Neural progenitor cell (in vitro differentiated cells): Measurements from ENCODE around the gene SLC22A1. TPM values are rescaled to one million over a fixed set of nuclear protein-coding genes. Genes with fewer than 3 reads are reported as not detected.

ENCODE experiments used
- DNase-seq: peaks from one replicate; pipeline ENCODE4 v3.0.0-alpha.2; 2016; ENCODE audit warnings: low spot score
- H2AFZ ChIP-seq: fragments of 200-600 bp; sonication (generic); replicated peaks from 2 replicates; pipeline ENCODE4 v1.6.1; 2016; ENCODE audit warnings: antibody characterized with exemption
- H3F3A ChIP-seq: fragments of 200-600 bp; sonication (generic); 2 replicates; pipeline ENCODE4 v1.6.1; 2016; ENCODE audit warnings: antibody characterized with exemption, low read depth
- H3K27ac ChIP-seq: fragments of 200-600 bp; sonication (generic); 2 replicates; pipeline ENCODE4 v1.5.1; 2016; ENCODE audit warnings: mild to moderate bottlenecking
- H3K27me3 ChIP-seq: fragments of 200-600 bp; sonication (generic); 2 replicates; pipeline ENCODE4 v1.6.1; 2016; ENCODE audit warnings: mild to moderate bottlenecking, moderate library complexity
- H3K36me3 ChIP-seq: fragments of 200-600 bp; sonication (generic); 2 replicates; pipeline ENCODE4 v1.5.1; 2016
- H3K4me1 ChIP-seq: fragments of 200-600 bp; sonication (generic); 2 replicates; pipeline ENCODE4 v1.6.1; 2016; ENCODE audit warnings: mixed run types
- H3K4me2 ChIP-seq: fragments of 200-600 bp; sonication (generic); 2 replicates; pipeline ENCODE4 v1.6.1; 2016
- H3K4me3 ChIP-seq: fragments of 200-600 bp; sonication (generic); 2 replicates; pipeline ENCODE4 v1.5.1; 2016
- H3K79me2 ChIP-seq: fragments of 200-600 bp; sonication (generic); 2 replicates; pipeline ENCODE4 v1.6.1; 2016; ENCODE audit warnings: low read depth
- H3K9ac ChIP-seq: fragments of 200-600 bp; sonication (generic); 2 replicates; pipeline ENCODE4 v1.6.1; 2016
- H3K9me3 ChIP-seq: fragments of 200-600 bp; sonication (generic); 2 replicates; pipeline ENCODE4 v1.5.1; 2016; ENCODE audit warnings: low read depth
- H4K20me1 ChIP-seq: fragments of 200-600 bp; sonication (generic); 2 replicates; pipeline ENCODE4 v1.6.1; 2016; ENCODE audit warnings: low read depth
- H3K27ac Mint-ChIP-seq: 3 replicates; pipeline ENCODE4 v1.8.0; 2021; ENCODE audit warnings: mixed read lengths
- H3K27me3 Mint-ChIP-seq: 2 replicates; pipeline ENCODE4 v1.8.0; 2022; ENCODE audit warnings: low read depth, mild to moderate bottlenecking, inconsistent platforms, moderate library complexity, mixed read lengths; ENCODE audit not compliant: insufficient read depth
- H3K36me3 Mint-ChIP-seq: 3 replicates; pipeline ENCODE4 v1.8.0; 2021; ENCODE audit warnings: mixed read lengths
- H3K4me1 Mint-ChIP-seq: 3 replicates; pipeline ENCODE4 v1.8.0; 2021; ENCODE audit warnings: mixed read lengths
- H3K4me3 Mint-ChIP-seq: 3 replicates; pipeline ENCODE4 v1.8.0; 2021; ENCODE audit warnings: mild to moderate bottlenecking, moderate library complexity, mixed read lengths
- H3K9me3 Mint-ChIP-seq: 3 replicates; pipeline ENCODE4 v1.8.0; 2020; ENCODE audit warnings: mixed read lengths
- EZH2 ChIP-seq: fragments of 200-600 bp; sonication (generic); IDR thresholded peaks from 2 replicates; pipeline ENCODE4 v1.6.1; 2017; ENCODE audit warnings: antibody characterized with exemption, mild to moderate bottlenecking, moderate library complexity
- EZH2phosphoT487 ChIP-seq: fragments of 200-600 bp; sonication (generic); IDR thresholded peaks from 2 replicates; pipeline ENCODE4 v1.6.1; 2017; ENCODE audit warnings: antibody characterized with exemption
- total RNA-seq: library from RNA; depleted of rRNA; stranded (reverse); fragments of >200 nt; gene quantifications from 2 replicates; pipeline ENCODE4 v1.2.3, GENCODE V29; 2015; ENCODE audit warnings: low replicate concordance
- TF ChIP-seq, protein P1 (sequence below): fragments of 200-600 bp; sonication (generic); IDR thresholded peaks from 2 replicates; pipeline ENCODE4 v1.5.1; 2017; ENCODE audit warnings: antibody characterized with exemption, mild to moderate bottlenecking

Gene SLC22A1
- total RNA-seq, 1 donor from 2014 or later, result not detected

DNA sequence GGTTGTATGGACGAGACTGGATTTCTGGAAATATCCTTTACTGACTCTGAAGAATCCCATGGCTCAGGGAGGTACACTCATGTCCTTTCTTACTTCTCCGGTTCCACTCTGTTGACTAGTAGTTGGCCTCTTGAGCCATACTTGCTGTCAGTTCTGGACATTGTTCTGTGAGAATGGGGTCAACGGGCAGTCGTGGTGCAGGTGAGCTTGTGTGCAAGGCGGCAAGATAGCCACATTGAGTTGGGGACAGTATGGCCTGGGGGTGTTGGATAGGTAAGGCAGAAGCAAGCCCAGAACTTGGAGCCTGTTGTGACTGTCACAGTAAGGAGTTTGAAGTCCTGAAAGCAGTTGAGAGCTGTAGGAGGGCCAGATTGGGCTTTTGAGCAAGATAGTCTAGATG is 13.5 kb upstream of the SLC22A1 start:
- H3K4me2 ChIP-seq, result no peak overlapping the region
- no peak for DNase-seq
- no peaks in the 10 kb centered on the region for H3K27me3 ChIP-seq
- no peak overlapping the region for H3K9ac ChIP-seq
- Mint-ChIP-seq H3K36me3 (peaks cover 25% of the 10 kb centered on the region), H3K4me3 (no peak overlapping the region), H3K27me3 (peaks cover 2% of the 10 kb centered on the region), H3K9me3 (no peaks in the 10 kb centered on the region), H3K4me1 (peaks cover 7% of the 10 kb centered on the region), H3K27ac (no peak overlapping the region)
- TF ChIP-seq, protein P1, sequence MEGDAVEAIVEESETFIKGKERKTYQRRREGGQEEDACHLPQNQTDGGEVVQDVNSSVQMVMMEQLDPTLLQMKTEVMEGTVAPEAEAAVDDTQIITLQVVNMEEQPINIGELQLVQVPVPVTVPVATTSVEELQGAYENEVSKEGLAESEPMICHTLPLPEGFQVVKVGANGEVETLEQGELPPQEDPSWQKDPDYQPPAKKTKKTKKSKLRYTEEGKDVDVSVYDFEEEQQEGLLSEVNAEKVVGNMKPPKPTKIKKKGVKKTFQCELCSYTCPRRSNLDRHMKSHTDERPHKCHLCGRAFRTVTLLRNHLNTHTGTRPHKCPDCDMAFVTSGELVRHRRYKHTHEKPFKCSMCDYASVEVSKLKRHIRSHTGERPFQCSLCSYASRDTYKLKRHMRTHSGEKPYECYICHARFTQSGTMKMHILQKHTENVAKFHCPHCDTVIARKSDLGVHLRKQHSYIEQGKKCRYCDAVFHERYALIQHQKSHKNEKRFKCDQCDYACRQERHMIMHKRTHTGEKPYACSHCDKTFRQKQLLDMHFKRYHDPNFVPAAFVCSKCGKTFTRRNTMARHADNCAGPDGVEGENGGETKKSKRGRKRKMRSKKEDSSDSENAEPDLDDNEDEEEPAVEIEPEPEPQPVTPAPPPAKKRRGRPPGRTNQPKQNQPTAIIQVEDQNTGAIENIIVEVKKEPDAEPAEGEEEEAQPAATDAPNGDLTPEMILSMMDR, result no peak
- TF ChIP-seq EZH2phosphoT487 (no peak), EZH2 (no peak)
- H3K4me3 ChIP-seq, result no peak overlapping the region
- H3K27ac ChIP-seq, result no peak overlapping the region
- no peaks in the 10 kb centered on the region for H4K20me1 ChIP-seq
- H3K79me2 ChIP-seq, result no peaks in the 10 kb centered on the region
- H3K9me3 ChIP-seq, result no peaks in the 10 kb centered on the region
- H3F3A ChIP-seq, result no peaks in the 10 kb centered on the region
- H3K4me1 ChIP-seq, result no peaks in the 10 kb centered on the region
- no peak overlapping the region for H2AFZ ChIP-seq
- peaks cover 5% of the 10 kb centered on the region for H3K36me3 ChIP-seq

DNA sequence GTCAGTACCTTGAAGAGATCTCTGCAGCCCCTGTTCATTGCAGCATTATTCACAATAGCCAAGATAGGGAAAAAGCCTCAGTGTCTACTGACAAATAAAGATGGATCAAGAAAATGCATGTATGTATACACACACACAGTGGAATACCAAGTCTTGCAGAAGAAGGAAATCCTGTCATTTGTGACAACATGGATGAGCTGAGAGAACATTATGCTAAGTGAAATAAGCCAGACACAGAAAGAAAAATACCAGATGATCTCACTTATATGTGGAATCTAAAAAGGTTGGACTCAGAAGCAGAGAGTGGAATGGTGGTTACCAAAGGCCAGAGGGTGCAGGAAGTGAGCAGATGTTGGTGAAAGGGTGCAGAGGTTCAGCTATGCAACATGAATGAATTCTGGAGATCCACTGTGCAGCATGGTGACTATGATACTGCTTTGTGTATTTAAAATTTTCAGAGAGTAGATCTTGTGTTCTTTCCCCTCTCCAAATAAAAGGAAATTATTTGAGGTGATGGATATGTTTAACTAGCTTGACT is 11.0 kb upstream of the SLC22A1 start:
- H3K9ac ChIP-seq, result no peak overlapping the region
- H3K27me3 Mint-ChIP-seq, result peaks cover 2% of the 10 kb centered on the region

DNA sequence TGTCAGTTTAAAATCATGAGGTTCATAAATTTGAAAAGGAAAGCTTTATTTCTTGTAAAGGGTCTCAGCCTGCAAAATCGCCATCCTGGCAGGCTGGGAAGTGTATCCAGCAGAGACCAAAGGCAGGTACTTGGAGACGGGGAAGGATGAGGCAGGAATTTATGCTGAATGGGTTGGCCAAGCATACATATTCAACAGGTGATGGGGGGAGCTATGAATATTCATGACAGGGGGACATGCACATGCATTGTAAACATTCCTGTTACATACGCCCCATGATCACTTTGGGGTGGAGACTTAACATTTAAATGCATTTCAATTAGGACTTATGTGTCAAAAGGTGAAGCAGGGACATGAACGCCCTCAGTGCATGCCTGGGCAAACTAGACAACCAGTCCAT is 9.8 kb upstream of the SLC22A1 start:
- no peak overlapping the region for H3K9ac ChIP-seq
- Mint-ChIP-seq H3K9me3 (no peaks in the 10 kb centered on the region), H3K27ac (no peak overlapping the region), H3K36me3 (peaks cover 21% of the 10 kb centered on the region), H3K4me3 (no peak overlapping the region), H3K27me3 (peaks cover 4% of the 10 kb centered on the region), H3K4me1 (peaks cover 7% of the 10 kb centered on the region)
- TF ChIP-seq EZH2phosphoT487 (no peak), EZH2 (no peak)
- TF ChIP-seq, protein P1, result no peak
- no peaks in the 10 kb centered on the region for H3K4me1 ChIP-seq
- no peaks in the 10 kb centered on the region for H3K79me2 ChIP-seq
- no peak for DNase-seq
- no peak overlapping the region for H3K27ac ChIP-seq
- no peaks in the 10 kb centered on the region for H3K9me3 ChIP-seq
- H3K4me3 ChIP-seq, result no peak overlapping the region
- H2AFZ ChIP-seq, result no peak overlapping the region
- H4K20me1 ChIP-seq, result no peaks in the 10 kb centered on the region
- no peaks in the 10 kb centered on the region for H3F3A ChIP-seq
- H3K36me3 ChIP-seq, result no peaks in the 10 kb centered on the region
- H3K27me3 ChIP-seq, result no peaks in the 10 kb centered on the region
- H3K4me2 ChIP-seq, result no peak overlapping the region

More for the DNA sequence above, 11.0 kb upstream of the SLC22A1 start:
- Histone ChIP-seq H3K9me3 (no peaks in the 10 kb centered on the region), H3K79me2 (no peaks in the 10 kb centered on the region), H3F3A (no peaks in the 10 kb centered on the region), H3K4me2 (no peak overlapping the region), H3K27me3 (no peaks in the 10 kb centered on the region), H3K27ac (no peak overlapping the region), H2AFZ (no peak overlapping the region), H3K4me3 (no peak overlapping the region), H3K36me3 (no peaks in the 10 kb centered on the region), H4K20me1 (no peaks in the 10 kb centered on the region), H3K4me1 (no peaks in the 10 kb centered on the region)
- H3K9me3 Mint-ChIP-seq, result no peaks in the 10 kb centered on the region
- H3K4me1 Mint-ChIP-seq, result peaks cover 7% of the 10 kb centered on the region
- no peak for TF ChIP-seq EZH2
- TF ChIP-seq, protein P1, result no peak
- TF ChIP-seq EZH2phosphoT487, result no peak
- H3K36me3 Mint-ChIP-seq, result peaks cover 25% of the 10 kb centered on the region
- DNase-seq, result no peak
- no peak overlapping the region for H3K27ac Mint-ChIP-seq
- no peak overlapping the region for H3K4me3 Mint-ChIP-seq
